GM20431 (cell line): ENCODE measurements around the gene PACSIN2.

ENCODE experiments used
- in situ Hi-C: fragments of 300-500 bp; cut with MseI, MboI; formaldehyde crosslinking; loops from one replicate; pipeline ENCODE4 v1.15.0; 2020; ENCODE audit warnings: low sequenced_read_pairs; ENCODE audit not compliant: unreplicated experiment

The PACSIN2 gene

GRCh38 chr22:42876041-42876440 is 138.9 kb downstream of the PACSIN2 start:
- in situ Hi-C loops: no loop called here

DNA sequence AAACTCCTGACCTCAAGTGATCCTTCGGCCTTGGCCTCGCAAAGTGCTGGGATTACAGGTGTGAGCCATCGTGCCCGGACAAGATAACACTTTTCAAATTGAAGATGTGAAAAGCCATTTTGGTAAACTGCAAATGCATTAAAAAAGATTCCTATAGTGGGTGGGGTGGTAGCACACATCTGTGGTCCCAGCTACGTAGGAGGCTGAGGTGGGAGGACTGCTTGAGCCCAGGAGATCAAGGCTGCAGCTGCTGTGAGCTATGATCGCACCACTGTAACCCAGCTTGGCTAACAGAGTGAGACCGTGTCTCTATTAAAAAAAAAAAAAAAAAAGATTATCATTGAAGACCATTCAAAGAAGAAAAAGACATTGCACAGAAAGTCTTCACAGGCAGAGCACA is 140.9 kb downstream of the PACSIN2 start:
- in situ Hi-C loops: no loop called here

DNA sequence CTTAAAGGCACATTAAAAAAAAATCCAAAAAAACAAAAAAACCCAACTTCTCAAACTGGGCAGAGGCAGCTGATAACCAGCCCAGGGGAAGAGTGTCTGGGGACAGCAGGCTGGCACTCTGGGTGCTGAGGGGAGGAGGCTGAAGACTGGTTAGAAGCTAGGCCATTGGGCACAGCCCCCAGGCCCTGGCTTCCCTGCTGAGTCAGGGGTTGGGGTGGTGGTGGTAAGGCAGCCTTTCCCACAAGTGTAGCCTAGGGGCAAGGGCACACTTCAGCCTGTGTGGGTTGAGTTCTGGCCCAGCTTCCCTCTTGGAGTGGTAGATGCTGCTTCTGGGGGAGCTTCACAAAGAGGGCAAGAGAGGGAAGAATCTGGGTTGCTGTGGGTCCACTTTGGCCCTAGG is 141.6 kb downstream of the PACSIN2 start:
- in situ Hi-C loops: no loop called here

- in situ Hi-C loops: no loop called here
Measured at GRCh38 chr22:42872821-42873220, 142.1 kb downstream of the PACSIN2 start.

GRCh38 chr22:42871146-42872050 is 143.6 kb downstream of the PACSIN2 start:
- in situ Hi-C loops: no loop called here

- in situ Hi-C loops: no loop called here
Measured at GRCh38 chr22:42869888-42870480, 145.0 kb downstream of the PACSIN2 start.

DNA sequence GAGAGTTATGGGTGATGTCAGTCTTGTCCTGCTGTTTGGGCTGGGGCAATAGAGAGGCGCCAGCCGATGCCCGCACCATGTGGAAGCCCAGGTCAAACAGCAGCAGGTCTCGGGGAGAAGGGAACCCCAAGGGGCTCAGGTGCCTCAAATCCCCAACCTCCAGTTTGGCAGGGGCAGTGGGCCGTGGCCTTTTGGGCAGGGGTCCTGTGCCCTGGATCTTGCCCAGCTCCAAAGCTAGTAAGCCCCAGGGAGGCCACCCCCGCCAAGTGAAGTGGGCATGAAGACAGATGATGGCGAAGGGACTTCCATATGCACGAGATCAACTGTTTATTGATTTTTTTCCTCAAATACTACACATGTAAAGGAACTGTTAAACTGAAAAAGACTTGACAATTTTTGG is 145.5 kb downstream of the PACSIN2 start:
- in situ Hi-C loops: no loop called here

GRCh38 chr22:42868751-42869251 is 146.1 kb downstream of the PACSIN2 start:
- in situ Hi-C loops: no loop called here

DNA sequence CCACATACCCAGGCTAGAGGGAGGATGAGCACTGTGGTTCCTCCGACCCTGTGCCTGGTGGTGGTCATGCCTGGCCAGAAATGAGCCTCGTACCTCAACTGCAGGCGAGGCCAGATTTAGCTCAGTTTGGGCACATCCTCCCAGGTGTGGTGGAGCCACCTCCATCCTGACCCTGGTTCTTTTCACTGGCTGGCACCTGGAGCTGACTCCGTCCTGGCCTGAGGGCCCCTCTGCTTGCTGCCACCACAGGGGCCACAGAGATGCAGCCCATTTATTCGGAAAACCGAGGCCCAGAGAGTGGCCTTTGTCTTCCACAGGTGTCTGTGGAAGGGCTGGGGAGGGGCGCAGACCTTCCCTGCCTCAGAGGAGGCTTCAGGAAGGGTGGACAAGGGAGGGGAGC is 148.8 kb downstream of the PACSIN2 start:
- in situ Hi-C loops: no loop called here

DNA sequence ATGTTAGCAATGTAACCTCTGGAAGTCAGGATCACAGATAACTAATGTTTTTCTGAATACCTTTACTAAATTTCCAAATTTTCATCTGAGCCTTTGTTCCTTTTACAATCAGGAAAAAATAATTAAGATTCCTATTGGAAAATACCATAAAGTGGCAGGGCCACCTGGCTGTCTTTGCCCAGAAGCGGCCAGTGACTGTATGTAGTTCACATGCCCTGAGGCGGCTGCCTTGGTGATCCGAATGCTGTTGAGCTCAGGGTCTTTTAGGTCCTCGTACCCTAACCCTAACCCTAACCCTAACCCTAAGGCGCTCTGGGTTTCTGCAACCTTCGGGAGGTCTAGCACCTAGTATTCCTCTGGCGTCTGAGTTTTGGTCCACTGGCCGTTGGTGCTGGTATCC is 149.4 kb downstream of the PACSIN2 start:
- in situ Hi-C loops: no loop called here

DNA sequence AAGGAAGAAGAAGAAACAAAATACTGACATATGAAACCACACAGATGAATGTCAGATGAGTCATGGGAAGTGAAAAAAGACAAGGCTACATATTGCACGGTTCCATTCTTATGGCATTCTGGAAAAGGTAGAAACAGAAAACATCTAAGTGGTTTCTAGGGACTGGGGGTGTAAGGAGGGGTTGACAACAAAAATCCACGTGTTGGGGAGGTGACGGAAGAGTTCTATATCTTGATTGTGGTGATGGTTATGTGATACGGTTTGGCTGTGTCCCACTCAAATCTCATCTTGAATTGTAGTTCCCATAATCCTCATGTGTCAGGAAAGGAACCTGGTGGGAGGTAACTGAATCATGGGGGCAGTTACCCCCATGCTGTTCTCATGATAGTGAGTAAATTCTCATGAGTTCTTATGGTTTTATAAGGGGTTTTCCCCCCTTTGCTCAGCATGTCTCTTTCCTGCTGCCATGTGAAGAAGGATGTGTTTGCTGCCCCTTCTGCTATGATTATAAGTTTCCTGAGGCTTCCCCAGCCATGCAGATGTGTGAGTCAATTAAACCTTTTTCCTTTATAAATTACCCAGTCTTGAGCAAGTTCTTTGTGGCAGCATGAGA is 151.5 kb downstream of the PACSIN2 start:
- in situ Hi-C loops: no loop called here

DNA sequence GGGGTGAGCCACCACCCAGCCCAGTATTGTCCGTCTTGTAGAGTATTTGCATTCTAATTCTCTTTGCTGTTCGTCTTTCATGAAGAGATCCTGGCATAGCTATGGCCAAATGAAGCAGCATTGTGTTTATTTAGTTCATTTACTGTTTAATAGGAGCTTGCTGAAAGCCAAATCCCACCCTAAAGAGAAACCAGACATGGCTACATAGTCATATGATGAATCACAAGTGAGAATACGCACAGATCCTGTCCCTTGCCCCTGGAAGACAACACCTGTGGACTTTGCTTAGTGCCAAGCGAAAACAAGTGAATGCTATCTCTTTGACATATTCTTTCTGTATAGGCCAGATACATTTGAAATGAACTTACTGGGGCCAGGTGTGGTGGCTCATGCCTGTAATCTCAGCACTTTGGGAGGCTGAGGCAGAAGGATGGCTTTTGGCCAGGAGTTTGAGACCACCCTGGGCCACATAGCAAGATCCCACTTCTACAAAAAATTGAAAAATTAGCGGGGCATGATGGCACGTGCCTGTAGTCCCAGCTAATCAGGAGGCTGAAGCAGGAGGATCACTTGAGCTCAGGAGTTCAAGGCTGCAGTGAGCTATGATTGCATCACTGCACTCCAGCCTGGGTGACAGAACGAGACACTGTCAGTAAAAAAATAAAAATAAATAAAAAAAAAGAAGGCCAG is 152.8 kb downstream of the PACSIN2 start:
- in situ Hi-C loops: no loop called here

DNA sequence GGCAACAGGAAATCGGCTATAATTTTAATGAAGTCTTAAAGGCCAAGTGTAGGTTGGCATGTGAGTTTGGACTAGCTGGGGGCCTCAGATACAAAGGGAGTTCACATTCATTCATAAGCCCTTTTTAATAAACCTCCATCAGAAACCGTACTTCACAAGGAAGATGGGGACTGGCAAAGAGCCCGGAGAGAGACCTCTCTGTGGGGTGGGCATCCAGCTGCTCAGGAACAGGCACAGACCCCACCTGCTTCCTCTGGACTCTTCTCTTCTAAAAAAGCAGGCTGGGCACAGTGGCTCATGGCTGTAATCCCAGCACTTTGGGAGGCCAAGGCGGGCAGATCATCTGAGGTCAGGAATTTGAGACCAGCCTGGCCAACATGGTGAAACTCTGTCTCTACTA is 154.0 kb downstream of the PACSIN2 start:
- in situ Hi-C loops: no loop called here

- in situ Hi-C loops: no loop called here
Measured at GRCh38 chr22:42857845-42858481, 157.0 kb downstream of the PACSIN2 start.

DNA sequence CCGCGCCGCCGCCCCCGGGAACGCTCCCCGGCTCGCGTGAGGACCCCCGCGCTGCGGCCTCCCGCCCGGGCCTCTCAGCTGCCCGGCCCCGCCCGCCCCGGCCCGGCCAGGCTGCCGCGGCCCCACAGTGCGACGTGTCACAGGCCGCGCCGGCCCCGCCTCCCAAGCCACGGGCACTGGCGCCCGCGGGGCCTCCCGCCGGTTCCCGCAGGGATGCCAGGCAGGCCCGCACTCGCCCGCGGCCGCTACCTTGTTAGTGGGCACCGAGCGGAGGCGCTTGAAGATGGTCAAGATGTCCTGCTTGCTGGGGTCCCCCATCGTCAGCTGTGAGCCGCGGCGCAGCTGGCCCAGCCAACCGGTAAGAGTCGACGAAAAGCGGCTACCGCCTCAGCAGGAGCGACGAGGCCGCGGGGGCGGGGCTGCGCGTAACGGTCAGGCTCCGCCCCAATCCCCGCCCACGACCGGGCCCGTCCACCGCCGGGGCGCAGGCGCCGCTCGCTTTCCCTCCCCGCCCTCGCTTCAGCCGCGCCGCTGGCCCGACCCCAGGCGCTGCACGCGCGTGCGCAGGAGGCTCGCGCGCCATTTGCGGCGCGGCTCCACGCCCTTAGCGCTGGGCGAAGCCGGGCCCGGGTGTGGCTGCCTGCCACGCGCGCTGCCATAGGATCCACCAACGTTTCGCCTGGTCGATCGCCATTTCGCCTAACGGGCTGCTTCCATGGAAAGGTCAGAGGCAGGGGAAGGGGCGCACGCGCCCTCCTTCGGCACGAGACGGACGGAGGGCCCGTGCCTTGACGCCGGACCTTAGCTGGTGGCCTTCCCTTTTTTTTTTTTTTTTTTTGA is 157.9 kb downstream of the PACSIN2 start, which contains the start of gene ARFGAP3:
TSS of gene ARFGAP3 (minus strand) at position 409 of the 840 bp plus-strand sequence. CDS start at position 318, 91 bp downstream.
- in situ Hi-C loops: no loop called here

- in situ Hi-C loops: no loop called here
Measured at GRCh38 chr22:42856179-42856864, 158.6 kb downstream of the PACSIN2 start.

- in situ Hi-C loops: no loop called here
Measured at GRCh38 chr22:42855721-42856120, 159.2 kb downstream of the PACSIN2 start.

DNA sequence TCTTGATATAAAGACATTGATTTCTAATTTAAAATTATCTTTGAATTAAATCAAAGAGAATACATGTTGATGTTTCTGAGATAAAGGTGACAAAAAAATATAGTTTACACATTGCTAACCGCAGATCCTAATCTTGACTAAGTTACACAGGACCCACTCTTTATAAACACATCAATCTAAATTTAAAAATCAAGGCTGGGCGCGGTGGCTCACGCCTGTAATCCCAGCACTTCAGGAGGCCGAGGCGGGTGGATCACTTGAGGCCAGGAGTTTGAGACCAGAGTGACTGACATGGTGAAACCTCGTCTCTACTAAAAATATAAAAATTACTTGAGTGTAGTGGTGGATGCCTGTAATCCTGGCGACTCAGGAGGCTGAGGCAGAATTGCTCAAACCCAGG is 159.7 kb downstream of the PACSIN2 start:
- in situ Hi-C loops: no loop called here
